GM23248 (cell line): ENCODE data around the gene PRKCSH. TPM values are rescaled to one million over a fixed set of nuclear protein-coding genes. Genes with fewer than 3 reads are reported as not detected.

Source experiments
- DNase-seq: peaks from one replicate; pipeline ENCODE4 v3.0.0-alpha.2; 2015
- H2AFZ ChIP-seq: fragments of 200-600 bp; sonication (generic); 2 replicates; pipeline ENCODE4 v1.6.1; 2016; ENCODE audit warnings: antibody characterized with exemption
- H3F3A ChIP-seq: fragments of 200-600 bp; sonication (generic); 2 replicates; pipeline ENCODE4 v1.6.1; 2016; ENCODE audit warnings: mild to moderate bottlenecking, antibody characterized with exemption, mixed run types; ENCODE audit not compliant: insufficient read depth
- H3K27ac ChIP-seq: fragments of 200-600 bp; sonication (generic); 2 replicates; pipeline ENCODE4 v1.5.1; 2016; ENCODE audit warnings: mild to moderate bottlenecking
- H3K27me3 ChIP-seq: fragments of 200-600 bp; sonication (generic); replicated peaks from 2 replicates; pipeline ENCODE4 v1.6.1; 2016; ENCODE audit warnings: mild to moderate bottlenecking; ENCODE audit not compliant: insufficient read depth
- H3K36me3 ChIP-seq: fragments of 200-600 bp; sonication (generic); 2 replicates; pipeline ENCODE4 v1.6.1; 2016; ENCODE audit warnings: low read depth, mild to moderate bottlenecking
- H3K4me1 ChIP-seq: fragments of 200-600 bp; sonication (generic); 2 replicates; pipeline ENCODE4 v1.6.1; 2016; ENCODE audit warnings: mild to moderate bottlenecking; ENCODE audit not compliant: insufficient read depth
- H3K4me2 ChIP-seq: fragments of 200-600 bp; sonication (generic); one replicate; pipeline ENCODE4 v1.6.1; 2016; ENCODE audit warnings: mild to moderate bottlenecking; ENCODE audit not compliant: unreplicated experiment
- H3K4me3 ChIP-seq: fragments of 200-600 bp; sonication (generic); 2 replicates; pipeline ENCODE4 v1.5.1; 2016; ENCODE audit warnings: mild to moderate bottlenecking
- H3K79me2 ChIP-seq: fragments of 200-600 bp; sonication (generic); 2 replicates; pipeline ENCODE4 v1.6.1; 2016; ENCODE audit warnings: mild to moderate bottlenecking; ENCODE audit not compliant: insufficient read depth
- H3K9ac ChIP-seq: fragments of 200-600 bp; sonication (generic); 2 replicates; pipeline ENCODE4 v1.6.1; 2016; ENCODE audit warnings: mild to moderate bottlenecking
- H3K9me2 ChIP-seq: fragments of 200-600 bp; sonication (generic); 2 replicates; pipeline ENCODE4 v1.6.1; 2016; ENCODE audit warnings: mixed run types, mild to moderate bottlenecking, moderate library complexity; ENCODE audit not compliant: insufficient read depth
- H3K9me3 ChIP-seq: fragments of 200-600 bp; sonication (generic); one replicate; pipeline ENCODE4 v1.6.1; 2017; ENCODE audit warnings: low read depth
- H4K20me1 ChIP-seq: fragments of 200-600 bp; sonication (generic); 2 replicates; pipeline ENCODE4 v1.6.0; 2016; ENCODE audit not compliant: insufficient read depth
- EZH2 ChIP-seq: fragments of 200-600 bp; sonication (generic); IDR thresholded peaks from 2 replicates; pipeline ENCODE4 v1.6.1; 2018; ENCODE audit warnings: antibody characterized with exemption, mild to moderate bottlenecking; ENCODE audit not compliant: insufficient read depth, poor library complexity, severe bottlenecking
- EZH2phosphoT487 ChIP-seq: fragments of 200-600 bp; sonication (generic); IDR thresholded peaks from 2 replicates; pipeline ENCODE4 v1.6.1; 2018; ENCODE audit warnings: antibody characterized with exemption, moderate library complexity, mild to moderate bottlenecking, low read depth; ENCODE audit not compliant: insufficient read depth
- WGBS, 2 experiments: methylation state at CpG; one replicate each; pipeline ENCODE4 v1.1.6; 2015 to 2017; ENCODE audit warnings: low lambda C conversion rate in 2 of 2, low coverage in 1 of 2; ENCODE audit errors: missing lambda C conversion rate in 2 of 2; 5-methylcytosine and 5-hydroxymethylcytosine counted together
- in situ Hi-C: fragments of 300-500 bp; cut with MboI; formaldehyde crosslinking; loops from 2 replicates; pipeline ENCODE4 v1.15.0; 2020
- polyA plus RNA-seq: library from polyadenylated mRNA; unstranded; fragments of >200 nt; fragmentation: Nextera tagmentation; extraction: Ambion mirVana; gene quantifications from 2 replicates; pipeline ENCODE4 v1.2.1, GENCODE V29; 2016
- total RNA-seq: library from RNA; depleted of rRNA; stranded (reverse); fragments of >200 nt; shearing (Covaris generic); gene quantifications from 2 replicates; pipeline ENCODE4 v1.2.3, GENCODE V29; 2014

The PRKCSH gene
- total and polyA plus RNA-seq, 2 experiments from 2014 or later: 94.1 to 142 TPM

GRCh38 chr19:11418094-11418548 lies 17.3 kb upstream of the PRKCSH start:
- H3K79me2 ChIP-seq: no peaks in the 10 kb centered on the region
- no peak overlapping the region for H3K4me2 ChIP-seq
- H3K4me1 ChIP-seq: no peaks in the 10 kb centered on the region
- H2AFZ ChIP-seq: peak overlapping the region; percentile 57; the same call in 1 of the 2 replicates
- in situ Hi-C loops: no loop called here
- no peaks in the 10 kb centered on the region for H3K9me2 ChIP-seq
- H3K27me3 ChIP-seq: no peaks in the 10 kb centered on the region; the same call in 1 of the 2 replicates
- no peak overlapping the region; the same call in 1 of the 2 replicates for H3K4me3 ChIP-seq
- WGBS, 2 experiments: 7 to 9% methylated on average over 9 to 16 of the region's 16 CpGs
- no peak for DNase-seq
- H3K36me3 ChIP-seq: no peaks in the 10 kb centered on the region
- no peaks in the 10 kb centered on the region for H3K9me3 ChIP-seq
- no peak overlapping the region for H3K9ac ChIP-seq
- no peak overlapping the region for H3K27ac ChIP-seq
- TF ChIP-seq EZH2: no peak
- no peak for TF ChIP-seq EZH2phosphoT487
- no peaks in the 10 kb centered on the region for H3F3A ChIP-seq
- H4K20me1 ChIP-seq: no peaks in the 10 kb centered on the region

- H4K20me1 ChIP-seq: no peaks in the 10 kb centered on the region
- H3K27me3 ChIP-seq: no peaks in the 10 kb centered on the region; the same call in 1 of the 2 replicates
- H3K9ac ChIP-seq: 0 out of 2 replicates have a peak within 1 kb of the TSS, but pooled peaks have one; percentile 5
- H3K4me1 ChIP-seq: no peaks in the 10 kb centered on the region
- WGBS, 2 experiments: 5% methylated on average over 43 to 60 of the region's 72 CpGs
- DNase-seq: peak; percentile 47
- H2AFZ ChIP-seq: peak within 1 kb of the TSS; percentile 57
- no peaks in the 10 kb centered on the region for H3K9me3 ChIP-seq
- no peaks in the 10 kb centered on the region for H3K9me2 ChIP-seq
- no peak for TF ChIP-seq EZH2phosphoT487
- TF ChIP-seq EZH2: no peak
- H3K36me3 ChIP-seq: no peaks in the 10 kb centered on the region
- no peak within 1 kb of the TSS for H3K27ac ChIP-seq
- in situ Hi-C loops: no loop called here
- H3K79me2 ChIP-seq: no peaks in the 10 kb centered on the region
- no peaks in the 10 kb centered on the region for H3F3A ChIP-seq
- peak within 1 kb of the TSS; percentile 16 for H3K4me2 ChIP-seq
- H3K4me3 ChIP-seq: peak within 1 kb of the TSS; percentile 45
Observed at GRCh38 chr19:11418549-11419506, 16.6 kb upstream of the PRKCSH start, which contains the start of gene RGL3. RGL3 (minus strand) TSS chr19:11419314; CDS start chr19:11419278, 36 bp downstream.

GRCh38 chr19:11420429-11421370 lies 14.7 kb upstream of the PRKCSH start:
- H3K4me2 ChIP-seq: peak overlapping the region; percentile 55
- H3K9me3 ChIP-seq: no peaks in the 10 kb centered on the region
- no peaks in the 10 kb centered on the region for H3F3A ChIP-seq
- H3K4me1 ChIP-seq: no peaks in the 10 kb centered on the region
- no peaks in the 10 kb centered on the region for H4K20me1 ChIP-seq
- no peaks in the 10 kb centered on the region for H3K36me3 ChIP-seq
- peak overlapping the region; percentile 70 for H2AFZ ChIP-seq
- in situ Hi-C loops: no loop called here
- no peaks in the 10 kb centered on the region for H3K9me2 ChIP-seq
- H3K79me2 ChIP-seq: no peaks in the 10 kb centered on the region
- H3K27ac ChIP-seq: no peak overlapping the region
- WGBS, 2 experiments: 6% methylated on average over 35 to 36 of the region's 46 CpGs
- peak; percentile 67 for DNase-seq
- no peak for TF ChIP-seq EZH2
- no peak for TF ChIP-seq EZH2phosphoT487
- H3K27me3 ChIP-seq: no peaks in the 10 kb centered on the region; the same call in 1 of the 2 replicates
- H3K9ac ChIP-seq: peak overlapping the region; percentile 39; the same call in 1 of the 2 replicates
- H3K4me3 ChIP-seq: peak overlapping the region; percentile 54
